ENCODE results near the gene RASSF4.

GRCh38 chr10:44997105-44997748 lies 37.6 kb downstream of the RASSF4 start:
- TF ChIP-seq CTCF (IDR thresholded peaks at IDR 0.05) (no peak), EP300 (IDR thresholded peaks at IDR 0.05) (no peak), POLR2A (IDR thresholded peaks at IDR 0.05) (no peak), POLR2AphosphoS5 (IDR thresholded peaks at IDR 0.05) (no peak)
